ENCODE data around the gene IL21R.

- TF ChIP-seq ZNF239 (CRISPR knock-in tag; IDR thresholded peaks at IDR 0.05) (no peak), NFRKB (IDR thresholded peaks at IDR 0.05; ENCODE audit: low read depth) (no peak), CTCF (IDR thresholded peaks at IDR 0.05 in 2 of 3, conservative IDR thresholded peaks at IDR 0.05 in 1 of 3; ENCODE audit: insufficient read depth in 2 of 3, low read depth in 1 of 3, low read length in 3 of 3) (no peak), POLR2AphosphoS5 (IDR thresholded peaks at IDR 0.05; ENCODE audit: control insufficient read depth, insufficient read depth, low read depth, low read length) (no peak), ZNF274 (IDR thresholded peaks at IDR 0.05; ENCODE audit: borderline replicate concordance, low read depth, low read length) (no peak), CBFB (CRISPR knock-in tag; IDR thresholded peaks at IDR 0.05) (no peak), E4F1 (CRISPR knock-in tag; IDR thresholded peaks at IDR 0.05; ENCODE audit: borderline replicate concordance) (no peak), ARHGAP35 (IDR thresholded peaks at IDR 0.05; ENCODE audit: partially characterized antibody) (no peak), ZNF24 (IDR thresholded peaks at IDR 0.05) (no peak), TEAD1 (CRISPR knock-in tag; IDR thresholded peaks at IDR 0.05) (no peak), ESRRA (IDR thresholded peaks at IDR 0.05; ENCODE audit: borderline replicate concordance, low read depth) (no peak), SREBF2 (CRISPR knock-in tag; IDR thresholded peaks at IDR 0.05) (no peak)
Observed at GRCh38 chr16:27452569-27453493, 50.9 kb downstream of the IL21R start.
